Vagina (tissue), 2 donors: ENCODE measurements around the gene PCDHGB4.

Experiments used
- CTCF ChIP-seq, 3 experiments: fragments of 450-650 bp in 2 of 3; fragments of 200-600 bp in 1 of 3; sonication (generic) in 1 of 3; IDR thresholded peaks; one replicate each; pipeline ENCODE4 v1.5.1; 2017 to 2019; ENCODE audit warnings: antibody characterized with exemption in 3 of 3, mild to moderate bottlenecking in 2 of 3, moderate library complexity in 2 of 3
- POLR2A ChIP-seq, 2 donors: fragments of 450-650 bp; IDR thresholded peaks; one replicate each; pipeline ENCODE4 v1.6.1; 2017; ENCODE audit warnings: antibody characterized with exemption in 2 of 2, mild to moderate bottlenecking in 2 of 2, moderate library complexity in 2 of 2
- POLR2AphosphoS5 ChIP-seq, 2 donors: sonication (generic); formaldehyde crosslinking; IDR thresholded peaks; one replicate each; pipeline ENCODE4 v1.9.0; 2017; ENCODE audit warnings: antibody characterized with exemption in 2 of 2, mild to moderate bottlenecking in 2 of 2, low read depth in 1 of 2; ENCODE audit not compliant: insufficient read depth in 1 of 2

- TF ChIP-seq CTCF (IDR thresholded peaks at IDR 0.05): peak in 1 of 3 experiments; percentile 19
- no peak for TF ChIP-seq POLR2A (IDR thresholded peaks at IDR 0.05)
- TF ChIP-seq POLR2AphosphoS5 (IDR thresholded peaks at IDR 0.05; ENCODE audit: insufficient read depth in 1 of 2, low read depth in 1 of 2): no peak
Observed at GRCh38 chr5:141412854-141413539, 25.5 kb downstream of the PCDHGB4 start, which contains the start of gene PCDHGA10.
